ENCODE data around the gene SMCHD1. TPM values are rescaled to one million over a fixed set of nuclear protein-coding genes. Genes with fewer than 3 reads are reported as not detected.

The SMCHD1 gene
- polyA plus RNA-seq, 1 donor: 42.7 TPM

GRCh38 chr18:2629003-2629402 is 26.5 kb upstream of the SMCHD1 start:
- no peak overlapping the region for H3K27ac ChIP-seq (ENCODE audit: low read length)
- no peak for DNase-seq
- no CpG with 5 or more reads among the region's 2 CpGs for WGBS (ENCODE audit: insufficient coverage, low lambda C conversion rate)

GRCh38 chr18:2635586-2635985 is 19.9 kb upstream of the SMCHD1 start:
- H3K36me3 ChIP-seq (ENCODE audit: control insufficient read depth, insufficient read depth, low read length): no peaks in the 10 kb centered on the region
- H3K4me1 ChIP-seq (ENCODE audit: control insufficient read depth, insufficient read depth, low read length): peaks cover 19% of the 10 kb centered on the region
- no peak for DNase-seq
- H3K4me3 ChIP-seq (ENCODE audit: low read length): no peak overlapping the region
- H3K9me3 ChIP-seq (ENCODE audit: control insufficient read depth, low read depth, low read length): no peaks in the 10 kb centered on the region
- H3K27ac ChIP-seq (ENCODE audit: low read length): peak overlapping the region; percentile 72
- WGBS (ENCODE audit: insufficient coverage, low lambda C conversion rate): no CpG with 5 or more reads among the region's 1 CpG
- no peaks in the 10 kb centered on the region for H3K27me3 ChIP-seq (ENCODE audit: control insufficient read depth, insufficient read depth, low read length)

More at GRCh38 chr18:2629003-2629402, 26.5 kb upstream of the SMCHD1 start:
- Histone ChIP-seq H3K36me3 (ENCODE audit: control insufficient read depth, insufficient read depth, low read length) (no peaks in the 10 kb centered on the region), H3K4me3 (ENCODE audit: low read length) (no peak overlapping the region), H3K9me3 (ENCODE audit: control insufficient read depth, low read depth, low read length) (no peaks in the 10 kb centered on the region), H3K27me3 (ENCODE audit: control insufficient read depth, insufficient read depth, low read length) (no peaks in the 10 kb centered on the region), H3K4me1 (ENCODE audit: control insufficient read depth, insufficient read depth, low read length) (peaks cover 15% of the 10 kb centered on the region)

GRCh38 chr18:2636126-2636631 is 19.3 kb upstream of the SMCHD1 start:
- Histone ChIP-seq H3K27ac (ENCODE audit: low read length) (peak overlapping the region; percentile 72), H3K9me3 (ENCODE audit: control insufficient read depth, low read depth, low read length) (no peaks in the 10 kb centered on the region), H3K4me1 (ENCODE audit: control insufficient read depth, insufficient read depth, low read length) (peaks cover 19% of the 10 kb centered on the region), H3K4me3 (ENCODE audit: low read length) (no peak overlapping the region), H3K27me3 (ENCODE audit: control insufficient read depth, insufficient read depth, low read length) (no peaks in the 10 kb centered on the region), H3K36me3 (ENCODE audit: control insufficient read depth, insufficient read depth, low read length) (no peaks in the 10 kb centered on the region)
- no CpG with 5 or more reads among the region's 9 CpGs for WGBS (ENCODE audit: insufficient coverage, low lambda C conversion rate)
- DNase-seq: peak; percentile 74 to 89

- H3K36me3 ChIP-seq (ENCODE audit: control insufficient read depth, insufficient read depth, low read length): no peaks in the 10 kb centered on the region
- H3K4me3 ChIP-seq (ENCODE audit: low read length): no peak overlapping the region
- H3K9me3 ChIP-seq (ENCODE audit: control insufficient read depth, low read depth, low read length): no peaks in the 10 kb centered on the region
- WGBS (ENCODE audit: insufficient coverage, low lambda C conversion rate): 7% methylated on average over 2 of the region's 2 CpGs
- H3K27me3 ChIP-seq (ENCODE audit: control insufficient read depth, insufficient read depth, low read length): no peaks in the 10 kb centered on the region
- no peak overlapping the region for H3K27ac ChIP-seq (ENCODE audit: low read length)
- H3K4me1 ChIP-seq (ENCODE audit: control insufficient read depth, insufficient read depth, low read length): peaks cover 11% of the 10 kb centered on the region
- DNase-seq: peak; percentile 19 to 70
Observed at GRCh38 chr18:2641638-2642037, 13.9 kb upstream of the SMCHD1 start.

GRCh38 chr18:2642771-2643170 is 12.8 kb upstream of the SMCHD1 start:
- WGBS (ENCODE audit: insufficient coverage, low lambda C conversion rate): 80% methylated on average over 1 of the region's 1 CpG
- no peak for DNase-seq
- H3K4me1 ChIP-seq (ENCODE audit: control insufficient read depth, insufficient read depth, low read length): no peaks in the 10 kb centered on the region
- H3K27ac ChIP-seq (ENCODE audit: low read length): no peak overlapping the region
- H3K9me3 ChIP-seq (ENCODE audit: control insufficient read depth, low read depth, low read length): no peaks in the 10 kb centered on the region
- no peaks in the 10 kb centered on the region for H3K27me3 ChIP-seq (ENCODE audit: control insufficient read depth, insufficient read depth, low read length)
- no peak overlapping the region for H3K4me3 ChIP-seq (ENCODE audit: low read length)
- H3K36me3 ChIP-seq (ENCODE audit: control insufficient read depth, insufficient read depth, low read length): no peaks in the 10 kb centered on the region

- H3K4me1 ChIP-seq (ENCODE audit: control insufficient read depth, insufficient read depth, low read length): no peaks in the 10 kb centered on the region
- H3K4me3 ChIP-seq (ENCODE audit: low read length): no peak overlapping the region
- no CpG with 5 or more reads among the region's 1 CpG for WGBS (ENCODE audit: insufficient coverage, low lambda C conversion rate)
Observed at GRCh38 chr18:2644535-2644934, 11.0 kb upstream of the SMCHD1 start.

GRCh38 chr18:2651981-2652380 is 3.5 kb upstream of the SMCHD1 start:
- 78% methylated on average over 1 of the region's 1 CpG for WGBS (ENCODE audit: insufficient coverage, low lambda C conversion rate)
- H3K27ac ChIP-seq (ENCODE audit: low read length): no peak overlapping the region
- H3K9me3 ChIP-seq (ENCODE audit: control insufficient read depth, low read depth, low read length): no peaks in the 10 kb centered on the region
- no peaks in the 10 kb centered on the region for H3K27me3 ChIP-seq (ENCODE audit: control insufficient read depth, insufficient read depth, low read length)
- no peak overlapping the region for H3K4me3 ChIP-seq (ENCODE audit: low read length)
- no peaks in the 10 kb centered on the region for H3K4me1 ChIP-seq (ENCODE audit: control insufficient read depth, insufficient read depth, low read length)
- H3K36me3 ChIP-seq (ENCODE audit: control insufficient read depth, insufficient read depth, low read length): no peaks in the 10 kb centered on the region
- no peak for DNase-seq

More at GRCh38 chr18:2644535-2644934, 11.0 kb upstream of the SMCHD1 start:
- no peak overlapping the region for H3K27ac ChIP-seq (ENCODE audit: low read length)
- DNase-seq: no peak
- no peaks in the 10 kb centered on the region for H3K27me3 ChIP-seq (ENCODE audit: control insufficient read depth, insufficient read depth, low read length)
- no peaks in the 10 kb centered on the region for H3K36me3 ChIP-seq (ENCODE audit: control insufficient read depth, insufficient read depth, low read length)
- H3K9me3 ChIP-seq (ENCODE audit: control insufficient read depth, low read depth, low read length): no peaks in the 10 kb centered on the region

GRCh38 chr18:2653467-2653866 is 2.1 kb upstream of the SMCHD1 start:
- no peaks in the 10 kb centered on the region for H3K27me3 ChIP-seq (ENCODE audit: control insufficient read depth, insufficient read depth, low read length)
- no peak for DNase-seq
- H3K4me3 ChIP-seq (ENCODE audit: low read length): no peak overlapping the region
- H3K9me3 ChIP-seq (ENCODE audit: control insufficient read depth, low read depth, low read length): no peaks in the 10 kb centered on the region
- H3K36me3 ChIP-seq (ENCODE audit: control insufficient read depth, insufficient read depth, low read length): no peaks in the 10 kb centered on the region
- WGBS (ENCODE audit: insufficient coverage, low lambda C conversion rate): no CpG with 5 or more reads among the region's 4 CpGs
- no peak overlapping the region for H3K27ac ChIP-seq (ENCODE audit: low read length)
- peaks cover 7% of the 10 kb centered on the region for H3K4me1 ChIP-seq (ENCODE audit: control insufficient read depth, insufficient read depth, low read length)

GRCh38 chr18:2654169-2654927 is 1.2 kb upstream of the SMCHD1 start:
- Histone ChIP-seq H3K4me3 (ENCODE audit: low read length) (peak overlapping the region; percentile 92), H3K4me1 (ENCODE audit: control insufficient read depth, insufficient read depth, low read length) (peaks cover 11% of the 10 kb centered on the region), H3K9me3 (ENCODE audit: control insufficient read depth, low read depth, low read length) (no peaks in the 10 kb centered on the region), H3K36me3 (ENCODE audit: control insufficient read depth, insufficient read depth, low read length) (no peaks in the 10 kb centered on the region), H3K27me3 (ENCODE audit: control insufficient read depth, insufficient read depth, low read length) (no peaks in the 10 kb centered on the region), H3K27ac (ENCODE audit: low read length) (peak overlapping the region; percentile 97)
- WGBS (ENCODE audit: insufficient coverage, low lambda C conversion rate): 54% methylated on average over 5 of the region's 13 CpGs
- DNase-seq: no peak

GRCh38 chr18:2654928-2655177 is 673 bp upstream of the SMCHD1 start:
- H3K27me3 ChIP-seq (ENCODE audit: control insufficient read depth, insufficient read depth, low read length): no peaks in the 10 kb centered on the region
- peak overlapping the region; percentile 92 for H3K4me3 ChIP-seq (ENCODE audit: low read length)
- no peaks in the 10 kb centered on the region for H3K9me3 ChIP-seq (ENCODE audit: control insufficient read depth, low read depth, low read length)
- H3K36me3 ChIP-seq (ENCODE audit: control insufficient read depth, insufficient read depth, low read length): no peaks in the 10 kb centered on the region
- 0% methylated on average over 1 of the region's 22 CpGs for WGBS (ENCODE audit: insufficient coverage, low lambda C conversion rate)
- peak overlapping the region; percentile 97 for H3K27ac ChIP-seq (ENCODE audit: low read length)
- H3K4me1 ChIP-seq (ENCODE audit: control insufficient read depth, insufficient read depth, low read length): peaks cover 16% of the 10 kb centered on the region
- peak in 1 of 2 donors; percentile 61 for DNase-seq

GRCh38 chr18:2655954-2656236 is 369 bp downstream of the SMCHD1 start:
- Histone ChIP-seq H3K27me3 (ENCODE audit: control insufficient read depth, insufficient read depth, low read length) (no peaks in the 10 kb centered on the region), H3K4me1 (ENCODE audit: control insufficient read depth, insufficient read depth, low read length) (peaks cover 16% of the 10 kb centered on the region), H3K9me3 (ENCODE audit: control insufficient read depth, low read depth, low read length) (no peaks in the 10 kb centered on the region), H3K4me3 (ENCODE audit: low read length) (peak overlapping the region; percentile 98), H3K27ac (ENCODE audit: low read length) (peak overlapping the region; percentile 97), H3K36me3 (ENCODE audit: control insufficient read depth, insufficient read depth, low read length) (no peaks in the 10 kb centered on the region)
- no CpG with 5 or more reads among the region's 37 CpGs for WGBS (ENCODE audit: insufficient coverage, low lambda C conversion rate)
- peak in 1 of 2 donors; percentile 85 for DNase-seq
